HepG2 (cell line): Measurements from ENCODE around the gene RPAP2. TPM values are rescaled to one million over a fixed set of nuclear protein-coding genes. Genes with fewer than 3 reads are reported as not detected.

Source experiments
- ASH2L ChIP-seq: fragments of 300-600, 200-600 bp; sonication (generic); IDR thresholded peaks from 2 replicates; pipeline ENCODE4 v1.7.0; 2017; ENCODE audit warnings: low read depth, mild to moderate bottlenecking, moderate library complexity, mixed read lengths, low read length; ENCODE audit not compliant: insufficient read length
- FOXK1 ChIP-seq: sonication (generic); formaldehyde crosslinking; IDR thresholded peaks from 2 replicates; pipeline ENCODE4 v1.4.0; 2020; ENCODE audit warnings: low read depth, missing genetic modification reagents, borderline replicate concordance
- MTF2 ChIP-seq: sonication (generic); formaldehyde crosslinking; IDR thresholded peaks from 2 replicates; pipeline ENCODE4 v1.5.0; 2020; ENCODE audit warnings: missing genetic modification reagents, borderline replicate concordance
- RORA ChIP-seq: sonication (generic); formaldehyde crosslinking; IDR thresholded peaks from 2 replicates; pipeline ENCODE4 v1.5.0; 2020; ENCODE audit warnings: mild to moderate bottlenecking, missing genetic modification reagents, moderate library complexity
- SOX13 ChIP-seq, 3 experiments: fragments of 450-650 bp in 1 of 3; sonication (generic) in 1 of 3; formaldehyde crosslinking in 1 of 3; IDR thresholded peaks in 2 of 3; conservative IDR thresholded peaks in 1 of 3; 2 replicates each; pipeline versions ENCODE4 v1.5.0 to v1.6.1; 2016 to 2020; ENCODE audit warnings: antibody characterized with exemption in 1 of 3, mild to moderate bottlenecking in 1 of 3, missing compliant biosample characterization in 1 of 3, missing genetic modification reagents in 1 of 3, moderate library complexity in 1 of 3
- THAP11 ChIP-seq: IDR thresholded peaks from 2 replicates; pipeline ENCODE4 v1.6.1; 2016; ENCODE audit warnings: missing biosample characterization, missing genetic modification reagents
- ZNF235 ChIP-seq: sonication (generic); formaldehyde crosslinking; IDR thresholded peaks from 2 replicates; pipeline ENCODE4 v1.8.1; 2023; ENCODE audit warnings: mild to moderate bottlenecking, missing genetic modification reagents, borderline replicate concordance
- ZNF260 ChIP-seq: sonication (generic); formaldehyde crosslinking; IDR thresholded peaks from 2 replicates; pipeline ENCODE4 v1.4.0; 2020; ENCODE audit warnings: missing genetic modification reagents, low read depth, mild to moderate bottlenecking, borderline replicate concordance
- ZNF883 ChIP-seq: sonication (generic); formaldehyde crosslinking; IDR thresholded peaks from 2 replicates; pipeline ENCODE4 v1.5.1; 2020; ENCODE audit warnings: mild to moderate bottlenecking, missing genetic modification reagents; ENCODE audit errors: not compliant biosample characterization
- ZSCAN25 ChIP-seq: sonication (generic); formaldehyde crosslinking; IDR thresholded peaks from 2 replicates; pipeline ENCODE4 v1.8.0; 2022; ENCODE audit warnings: mild to moderate bottlenecking, missing genetic modification reagents
- polyA plus RNA-seq, 8 experiments: library from polyadenylated mRNA; depleted of rRNA in 3 of 8; stranded (reverse) in 7 of 8; unstranded in 1 of 8; fragments of >200 nt; fragmentation: Illumina TruSeq in 4 of 8; extraction: Trizol in 4 of 8; gene quantifications; 2 replicates each; pipeline versions ENCODE4 v1.2.1 to v1.2.3, GENCODE V29; 2011 to 2016; ENCODE audit warnings: low read depth in 4 of 8, missing spikeins in 1 of 8, mixed read lengths in 1 of 8; ENCODE audit not compliant: insufficient read depth in 1 of 8
- total RNA-seq, 5 experiments: library from RNA; depleted of rRNA; stranded (reverse); fragments of >200 nt; fragmentation: Illumina TruSeq; extraction: Trizol; gene quantifications; 2 replicates each; pipeline ENCODE4 v1.2.3, GENCODE V29; 2016; ENCODE audit warnings: low read depth in 1 of 5
- TF ChIP-seq, protein P1 (sequence below): IDR thresholded peaks from 2 replicates; pipeline ENCODE4 v1.6.1; 2018; ENCODE audit warnings: missing genetic modification reagents, mild to moderate bottlenecking, missing compliant biosample characterization
- TF ChIP-seq, protein P2 (sequence below): sonication (generic); formaldehyde crosslinking; IDR thresholded peaks from 2 replicates; pipeline ENCODE4 v1.5.0; 2020; ENCODE audit warnings: missing genetic modification reagents, mild to moderate bottlenecking, borderline replicate concordance
- TF ChIP-seq, protein P3 (sequence below), 2 experiments: sonication (generic) in 1 of 2; formaldehyde crosslinking in 1 of 2; IDR thresholded peaks; 2 replicates each; pipeline versions ENCODE4 v1.4.0 to v1.6.1; 2018 to 2020; ENCODE audit warnings: missing genetic modification reagents in 2 of 2, borderline replicate concordance in 1 of 2, low read depth in 1 of 2, mild to moderate bottlenecking in 1 of 2, missing biosample characterization in 1 of 2
- TF ChIP-seq, protein P4 (sequence below): sonication (generic); formaldehyde crosslinking; IDR thresholded peaks from 2 replicates; pipeline ENCODE4 v1.4.0; 2020; ENCODE audit warnings: missing genetic modification reagents, borderline replicate concordance
- TF ChIP-seq, protein P5 (sequence below): sonication (generic); formaldehyde crosslinking; IDR thresholded peaks from 2 replicates; pipeline ENCODE4 v1.5.1; 2020; ENCODE audit warnings: mild to moderate bottlenecking, moderate library complexity, missing genetic modification reagents

RPAP2 gene
- total and polyA plus RNA-seq, 2 of the 13 experiments (the other 11 are each of a cell fraction or from before 2014, with no cell fraction given): 10.0 to 34.8 TPM

DNA sequence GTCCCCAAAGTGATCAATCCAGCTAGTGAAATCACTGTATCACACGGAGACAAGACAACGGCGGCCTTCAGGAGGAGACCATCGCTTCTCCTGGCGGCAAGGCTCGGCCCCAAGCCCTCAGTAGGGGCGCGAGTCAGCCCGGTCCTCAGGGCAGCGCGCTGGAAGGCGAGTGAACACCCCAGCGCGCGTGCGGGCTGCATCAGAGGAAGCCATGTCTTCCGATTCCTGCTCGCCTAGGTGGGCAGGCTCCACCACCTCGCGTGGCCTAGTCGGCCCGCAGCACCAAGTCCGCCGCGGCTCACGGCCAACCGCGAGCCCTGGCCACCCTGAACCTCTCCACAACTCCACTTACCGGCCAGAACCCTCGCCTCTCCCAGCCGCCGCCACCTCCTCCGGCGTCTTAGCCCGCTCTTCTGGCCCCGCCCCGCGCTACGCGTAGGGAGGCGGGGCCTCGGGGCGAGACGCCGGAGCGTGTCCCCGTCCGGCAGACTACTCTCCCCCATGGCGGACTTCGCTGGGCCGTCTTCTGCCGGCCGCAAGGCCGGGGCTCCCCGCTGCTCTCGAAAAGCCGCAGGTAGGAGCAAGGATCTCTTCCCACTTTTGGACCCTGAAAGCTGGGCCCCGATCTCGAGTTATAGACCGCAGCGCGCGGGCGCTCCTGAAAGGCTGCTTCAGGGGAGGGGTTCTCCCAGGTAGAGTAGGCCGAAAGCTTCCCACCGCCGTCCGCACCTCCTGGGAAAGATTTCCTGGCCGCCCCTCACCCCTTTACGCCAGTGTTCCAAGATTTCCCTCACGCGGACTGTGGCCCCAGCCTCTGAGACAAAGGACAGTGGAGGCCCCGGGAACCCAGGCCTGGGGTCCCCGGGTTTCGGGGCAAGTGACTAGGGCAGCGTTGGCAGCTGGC is at the start of gene RPAP2, which contains the start of gene GLMN (continued):
- TF ChIP-seq, protein P1, sequence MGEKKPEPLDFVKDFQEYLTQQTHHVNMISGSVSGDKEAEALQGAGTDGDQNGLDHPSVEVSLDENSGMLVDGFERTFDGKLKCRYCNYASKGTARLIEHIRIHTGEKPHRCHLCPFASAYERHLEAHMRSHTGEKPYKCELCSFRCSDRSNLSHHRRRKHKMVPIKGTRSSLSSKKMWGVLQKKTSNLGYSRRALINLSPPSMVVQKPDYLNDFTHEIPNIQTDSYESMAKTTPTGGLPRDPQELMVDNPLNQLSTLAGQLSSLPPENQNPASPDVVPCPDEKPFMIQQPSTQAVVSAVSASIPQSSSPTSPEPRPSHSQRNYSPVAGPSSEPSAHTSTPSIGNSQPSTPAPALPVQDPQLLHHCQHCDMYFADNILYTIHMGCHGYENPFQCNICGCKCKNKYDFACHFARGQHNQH (CRISPR knock-in tag): peak; percentile 67
- TF ChIP-seq, protein P2, sequence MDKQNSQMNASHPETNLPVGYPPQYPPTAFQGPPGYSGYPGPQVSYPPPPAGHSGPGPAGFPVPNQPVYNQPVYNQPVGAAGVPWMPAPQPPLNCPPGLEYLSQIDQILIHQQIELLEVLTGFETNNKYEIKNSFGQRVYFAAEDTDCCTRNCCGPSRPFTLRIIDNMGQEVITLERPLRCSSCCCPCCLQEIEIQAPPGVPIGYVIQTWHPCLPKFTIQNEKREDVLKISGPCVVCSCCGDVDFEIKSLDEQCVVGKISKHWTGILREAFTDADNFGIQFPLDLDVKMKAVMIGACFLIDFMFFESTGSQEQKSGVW: no peak
- TF ChIP-seq, protein P3, sequence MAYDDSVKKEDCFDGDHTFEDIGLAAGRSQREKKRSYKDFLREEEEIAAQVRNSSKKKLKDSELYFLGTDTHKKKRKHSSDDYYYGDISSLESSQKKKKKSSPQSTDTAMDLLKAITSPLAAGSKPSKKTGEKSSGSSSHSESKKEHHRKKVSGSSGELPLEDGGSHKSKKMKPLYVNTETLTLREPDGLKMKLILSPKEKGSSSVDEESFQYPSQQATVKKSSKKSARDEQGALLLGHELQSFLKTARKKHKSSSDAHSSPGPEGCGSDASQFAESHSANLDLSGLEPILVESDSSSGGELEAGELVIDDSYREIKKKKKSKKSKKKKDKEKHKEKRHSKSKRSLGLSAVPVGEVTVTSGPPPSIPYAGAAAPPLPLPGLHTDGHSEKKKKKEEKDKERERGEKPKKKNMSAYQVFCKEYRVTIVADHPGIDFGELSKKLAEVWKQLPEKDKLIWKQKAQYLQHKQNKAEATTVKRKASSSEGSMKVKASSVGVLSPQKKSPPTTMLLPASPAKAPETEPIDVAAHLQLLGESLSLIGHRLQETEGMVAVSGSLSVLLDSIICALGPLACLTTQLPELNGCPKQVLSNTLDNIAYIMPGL (CRISPR knock-in tag; IDR thresholded peaks at IDR 0.05; ENCODE audit: borderline replicate concordance in 1 of 2, low read depth in 1 of 2): peak; percentile 84 to 96
- TF ChIP-seq THAP11 (CRISPR knock-in tag) (peak; percentile 69), FOXK1 (CRISPR knock-in tag) (0 out of 2 replicates have a peak, but pooled peaks have one; percentile 59), RORA (CRISPR knock-in tag) (no peak), ZNF883 (CRISPR knock-in tag) (peak; percentile 63), ZSCAN25 (CRISPR knock-in tag) (peak; percentile 66), ZNF260 (CRISPR knock-in tag) (no peak), SOX13 (IDR thresholded peaks at IDR 0.05) (no peak), SOX13 (CRISPR knock-in tag; conservative IDR thresholded peaks at IDR 0.05 in 1 of 2, IDR thresholded peaks at IDR 0.05 in 1 of 2) (0 out of 4 replicates have a peak, but pooled peaks of 1 of the 2 experiments have one; percentile 19), ASH2L (peak; percentile 85), ZNF235 (CRISPR knock-in tag) (peak; percentile 88; the same call in 1 of the 2 replicates), MTF2 (CRISPR knock-in tag) (no peak)
- TF ChIP-seq, protein P4, sequence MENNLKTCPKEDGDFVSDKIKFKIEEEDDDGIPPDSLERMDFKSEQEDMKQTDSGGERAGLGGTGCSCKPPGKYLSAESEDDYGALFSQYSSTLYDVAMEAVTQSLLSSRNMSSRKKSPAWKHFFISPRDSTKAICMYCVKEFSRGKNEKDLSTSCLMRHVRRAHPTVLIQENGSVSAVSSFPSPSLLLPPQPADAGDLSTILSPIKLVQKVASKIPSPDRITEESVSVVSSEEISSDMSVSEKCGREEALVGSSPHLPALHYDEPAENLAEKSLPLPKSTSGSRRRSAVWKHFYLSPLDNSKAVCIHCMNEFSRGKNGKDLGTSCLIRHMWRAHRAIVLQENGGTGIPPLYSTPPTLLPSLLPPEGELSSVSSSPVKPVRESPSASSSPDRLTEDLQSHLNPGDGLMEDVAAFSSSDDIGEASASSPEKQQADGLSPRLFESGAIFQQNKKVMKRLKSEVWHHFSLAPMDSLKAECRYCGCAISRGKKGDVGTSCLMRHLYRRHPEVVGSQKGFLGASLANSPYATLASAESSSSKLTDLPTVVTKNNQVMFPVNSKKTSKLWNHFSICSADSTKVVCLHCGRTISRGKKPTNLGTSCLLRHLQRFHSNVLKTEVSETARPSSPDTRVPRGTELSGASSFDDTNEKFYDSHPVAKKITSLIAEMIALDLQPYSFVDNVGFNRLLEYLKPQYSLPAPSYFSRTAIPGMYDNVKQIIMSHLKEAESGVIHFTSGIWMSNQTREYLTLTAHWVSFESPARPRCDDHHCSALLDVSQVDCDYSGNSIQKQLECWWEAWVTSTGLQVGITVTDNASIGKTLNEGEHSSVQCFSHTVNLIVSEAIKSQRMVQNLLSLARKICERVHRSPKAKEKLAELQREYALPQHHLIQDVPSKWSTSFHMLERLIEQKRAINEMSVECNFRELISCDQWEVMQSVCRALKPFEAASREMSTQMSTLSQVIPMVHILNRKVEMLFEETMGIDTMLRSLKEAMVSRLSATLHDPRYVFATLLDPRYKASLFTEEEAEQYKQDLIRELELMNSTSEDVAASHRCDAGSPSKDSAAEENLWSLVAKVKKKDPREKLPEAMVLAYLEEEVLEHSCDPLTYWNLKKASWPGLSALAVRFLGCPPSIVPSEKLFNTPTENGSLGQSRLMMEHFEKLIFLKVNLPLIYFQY: no peak
- TF ChIP-seq, protein P5, sequence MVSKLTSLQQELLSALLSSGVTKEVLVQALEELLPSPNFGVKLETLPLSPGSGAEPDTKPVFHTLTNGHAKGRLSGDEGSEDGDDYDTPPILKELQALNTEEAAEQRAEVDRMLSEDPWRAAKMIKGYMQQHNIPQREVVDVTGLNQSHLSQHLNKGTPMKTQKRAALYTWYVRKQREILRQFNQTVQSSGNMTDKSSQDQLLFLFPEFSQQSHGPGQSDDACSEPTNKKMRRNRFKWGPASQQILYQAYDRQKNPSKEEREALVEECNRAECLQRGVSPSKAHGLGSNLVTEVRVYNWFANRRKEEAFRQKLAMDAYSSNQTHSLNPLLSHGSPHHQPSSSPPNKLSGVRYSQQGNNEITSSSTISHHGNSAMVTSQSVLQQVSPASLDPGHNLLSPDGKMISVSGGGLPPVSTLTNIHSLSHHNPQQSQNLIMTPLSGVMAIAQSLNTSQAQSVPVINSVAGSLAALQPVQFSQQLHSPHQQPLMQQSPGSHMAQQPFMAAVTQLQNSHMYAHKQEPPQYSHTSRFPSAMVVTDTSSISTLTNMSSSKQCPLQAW (CRISPR knock-in tag): 0 out of 2 replicates have a peak, but pooled peaks have one; percentile 68
